GM12878 (cell line): ENCODE measurements around the gene PDZD2. TPM values are rescaled to one million over a fixed set of nuclear protein-coding genes. Genes with fewer than 3 reads are reported as not detected.

ENCODE experiments used
- ATAC-seq: fragments of 200-7000 bp; cut with Tn5 transposase; 3 replicates; pipeline ENCODE4 v1.9.1; 2020; ENCODE audit warnings: mild to moderate bottlenecking, moderate library complexity
- BruUV-seq: library from RNA; stranded (reverse); fragments of 400-500 nt; replicated peaks from 2 replicates; lab custom pipeline; 2021; lab: Mats Ljungman, UMichigan
- CTCF ChIA-PET: fragments of 300-600 bp; sonication (Branson Sonifier 250); formaldehyde crosslinking; extraction: SDS; loops from one replicate; lab custom pipeline; 2021; ENCODE audit warnings: inconsistent platforms; lab: Yijun Ruan, JAX
- POLR2A ChIA-PET: fragments of 350-600 bp; formaldehyde crosslinking; extraction: SDS; loops from one replicate; lab custom pipeline; 2021; ENCODE audit warnings: inconsistent platforms; lab: Charles Lee
- RAD21 ChIA-PET: fragments of 300-600 bp; sonication (Branson Sonifier 250); formaldehyde crosslinking; loops from one replicate; lab custom pipeline; 2023; ENCODE audit warnings: antibody characterized with exemption; ENCODE audit not compliant: unreplicated experiment; lab: Charles Lee
- SMC1A ChIA-PET: fragments of 300-600 bp; sonication (Branson Sonifier 250); formaldehyde crosslinking; loops from one replicate; lab custom pipeline; 2023; ENCODE audit not compliant: unreplicated experiment, uncharacterized antibody; lab: Charles Lee
- DNase-seq: peaks from one replicate; pipeline ENCODE4 v3.0.0-alpha.2; 2011; ENCODE audit warnings: low read depth, low spot score
- FAIRE-seq: peaks from 3 replicates; lab custom pipeline; 2011; peaks lifted over from hg19 to GRCh38; lab: Jason Lieb, UNC
- H2AFZ ChIP-seq: 2 replicates; pipeline ENCODE4 v1.6.0; 2011; ENCODE audit warnings: low read depth, low read length, control low read depth; ENCODE audit not compliant: control insufficient read depth
- H3K27ac ChIP-seq: 2 replicates; pipeline ENCODE4 v1.5.1; 2011; ENCODE audit warnings: control low read depth; ENCODE audit not compliant: control insufficient read depth, insufficient read depth
- H3K27me3 ChIP-seq, 2 experiments: replicated peaks in 1 of 2; 2 replicates each; pipeline versions ENCODE4 v1.6.0 to v1.6.1; 2011; ENCODE audit warnings: low read length in 1 of 2; ENCODE audit not compliant: control insufficient read depth in 2 of 2, insufficient read depth in 2 of 2
- H3K36me3 ChIP-seq, 2 experiments: 2 replicates each; pipeline ENCODE4 v1.5.1; 2011; ENCODE audit warnings: low read length in 1 of 2; ENCODE audit not compliant: control insufficient read depth in 2 of 2, insufficient read depth in 2 of 2
- H3K4me1 ChIP-seq: 2 replicates; pipeline ENCODE4 v1.6.1; 2011; ENCODE audit warnings: mild to moderate bottlenecking, low read length, moderate library complexity, mixed read lengths; ENCODE audit not compliant: control insufficient read depth, insufficient read depth
- H3K4me2 ChIP-seq: 2 replicates; pipeline ENCODE4 v1.6.0; 2011; ENCODE audit warnings: control low read depth; ENCODE audit not compliant: control insufficient read depth, insufficient read depth
- H3K4me3 ChIP-seq: fragments of 200-600 bp; sonication (generic); 2 replicates; pipeline ENCODE4 v1.5.1; 2016
- H3K79me2 ChIP-seq: 2 replicates; pipeline ENCODE4 v1.6.0; 2011; ENCODE audit warnings: low read length; ENCODE audit not compliant: control insufficient read depth, insufficient read depth
- H3K9ac ChIP-seq: 2 replicates; pipeline ENCODE4 v1.8.0; 2011; ENCODE audit warnings: low read length, control low read depth, mixed read lengths; ENCODE audit not compliant: control insufficient read depth, insufficient read depth
- H3K9me3 ChIP-seq: replicated peaks from 3 replicates; pipeline ENCODE4 v1.5.1; 2011; ENCODE audit warnings: mild to moderate bottlenecking, low read length; ENCODE audit not compliant: control insufficient read depth, insufficient read depth
- H4K20me1 ChIP-seq: 2 replicates; pipeline ENCODE4 v1.6.0; 2011; ENCODE audit not compliant: control insufficient read depth, insufficient read depth
- BCL11A ChIP-seq: IDR thresholded peaks from 2 replicates; pipeline ENCODE4 v1.6.1; 2011; ENCODE audit warnings: low read depth, low read length
- FOXM1 ChIP-seq: IDR thresholded peaks from 2 replicates; pipeline ENCODE4 v1.6.1; 2012; ENCODE audit warnings: low read depth, mild to moderate bottlenecking, inconsistent platforms, low read length, moderate library complexity
- GATAD2B ChIP-seq: fragments of 450-650 bp; conservative IDR thresholded peaks from 2 replicates; pipeline ENCODE4 v1.6.1; 2017; ENCODE audit warnings: low read depth, mild to moderate bottlenecking, moderate library complexity
- MEF2B ChIP-seq: fragments of 450-650 bp; IDR thresholded peaks from 2 replicates; pipeline ENCODE4 v1.6.1; 2018; ENCODE audit warnings: mild to moderate bottlenecking, moderate library complexity; ENCODE audit not compliant: partially characterized antibody, poor library complexity, severe bottlenecking
- MXI1 ChIP-seq: fragments of 150-350 bp; IDR thresholded peaks from 2 replicates; pipeline ENCODE4 v1.6.1; 2011; ENCODE audit warnings: low read depth, mild to moderate bottlenecking, inconsistent platforms, low read length, improper control_type of control experiment
- NFIC ChIP-seq: IDR thresholded peaks from 2 replicates; pipeline ENCODE4 v1.6.1; 2012; ENCODE audit warnings: low read depth, mild to moderate bottlenecking, inconsistent platforms, low read length, moderate library complexity
- NR2F1 ChIP-seq: fragments of 450-650 bp; conservative IDR thresholded peaks from 2 replicates; pipeline ENCODE4 v1.6.1; 2017; ENCODE audit warnings: mild to moderate bottlenecking
- PAX8 ChIP-seq: fragments of 450-650 bp; IDR thresholded peaks from 2 replicates; pipeline ENCODE4 v1.6.1; 2017; ENCODE audit warnings: mild to moderate bottlenecking, moderate library complexity
- RCOR1 ChIP-seq: conservative IDR thresholded peaks from 2 replicates; pipeline ENCODE4 v1.6.1; 2012; ENCODE audit warnings: low read depth, low read length, improper control_type of control experiment
- SMAD5 ChIP-seq: IDR thresholded peaks from 2 replicates; pipeline ENCODE4 v1.6.1; 2016; ENCODE audit warnings: antibody characterized with exemption, low read depth
- STAT3 ChIP-seq: IDR thresholded peaks from 2 replicates; pipeline ENCODE4 v1.6.1; 2011; ENCODE audit warnings: low read depth, low read length, improper control_type of control experiment
- SUZ12 ChIP-seq: fragments of 200-600 bp; sonication (generic); IDR thresholded peaks from one replicate; pipeline ENCODE4 v1.6.1; 2018; ENCODE audit warnings: antibody characterized with exemption, mild to moderate bottlenecking; ENCODE audit not compliant: unreplicated experiment
- TCF7 ChIP-seq: IDR thresholded peaks from 2 replicates; pipeline ENCODE4 v1.6.1; 2014; ENCODE audit warnings: antibody characterized with exemption, borderline replicate concordance
- ZNF384 ChIP-seq: IDR thresholded peaks from 2 replicates; pipeline ENCODE4 v1.6.1; 2012; ENCODE audit warnings: low read depth, mild to moderate bottlenecking, low read length, improper control_type of control experiment, borderline replicate concordance
- WGBS: methylation state at CpG from one replicate; pipeline ENCODE4 v1.1.6; 2016; ENCODE audit warnings: low lambda C conversion rate; ENCODE audit not compliant: insufficient replicate concordance, insufficient coverage; ENCODE audit errors: missing lambda C conversion rate; 5-methylcytosine and 5-hydroxymethylcytosine counted together
- in situ Hi-C: fragments of 300-500 bp; cut with MboI; formaldehyde crosslinking; loops from 9 replicates; pipeline ENCODE4 v1.14.3; 2018; ENCODE audit warnings: mixed read lengths
- intact Hi-C: fragments of 100-400 bp; cut with micrococcal nuclease; formaldehyde crosslinking; loops from one replicate; pipeline ENCODE4 v1.14.2; 2022; ENCODE audit not compliant: unreplicated experiment
- polyA plus RNA-seq, 11 experiments: library from polyadenylated mRNA; depleted of rRNA in 4 of 11; unstranded in 6 of 11; stranded (reverse) in 5 of 11; fragments of >200 nt; fragmentation: Nextera tagmentation in 4 of 11; fragmentation: Illumina TruSeq in 1 of 11; extraction: Ambion mirVana in 4 of 11; extraction: Trizol in 1 of 11; gene quantifications; 1 replicate in 1 of 11; 2 replicates in 10 of 11; pipeline versions ENCODE4 v1.2.1 to v1.2.3, GENCODE V29; 2011 to 2016; ENCODE audit warnings: inconsistent platforms in 2 of 11, missing spikeins in 2 of 11, low read depth in 1 of 11
- total RNA-seq, 4 experiments: library from RNA; depleted of rRNA in 3 of 4; stranded (reverse); fragments of >200 nt in 3 of 4; fragmentation: Illumina TruSeq in 1 of 4; extraction: Trizol in 1 of 4; gene quantifications; 2 replicates each; pipeline versions ENCODE4 v1.2.1 to v1.2.3, GENCODE V29; 2013 to 2021
- TF ChIP-seq, protein P1 (sequence below): IDR thresholded peaks from 2 replicates; pipeline ENCODE4 v1.6.1; 2012; ENCODE audit warnings: improper control_type of control experiment, low read depth, low read length; ENCODE audit not compliant: insufficient replicate concordance

Gene PDZD2
- total and polyA plus RNA-seq, 10 of the 15 experiments (the other 5 are each of a cell fraction or from before 2014, with no cell fraction given) = 0.01 to 0.58 (median 0.29) TPM; not detected in 3

DNA sequence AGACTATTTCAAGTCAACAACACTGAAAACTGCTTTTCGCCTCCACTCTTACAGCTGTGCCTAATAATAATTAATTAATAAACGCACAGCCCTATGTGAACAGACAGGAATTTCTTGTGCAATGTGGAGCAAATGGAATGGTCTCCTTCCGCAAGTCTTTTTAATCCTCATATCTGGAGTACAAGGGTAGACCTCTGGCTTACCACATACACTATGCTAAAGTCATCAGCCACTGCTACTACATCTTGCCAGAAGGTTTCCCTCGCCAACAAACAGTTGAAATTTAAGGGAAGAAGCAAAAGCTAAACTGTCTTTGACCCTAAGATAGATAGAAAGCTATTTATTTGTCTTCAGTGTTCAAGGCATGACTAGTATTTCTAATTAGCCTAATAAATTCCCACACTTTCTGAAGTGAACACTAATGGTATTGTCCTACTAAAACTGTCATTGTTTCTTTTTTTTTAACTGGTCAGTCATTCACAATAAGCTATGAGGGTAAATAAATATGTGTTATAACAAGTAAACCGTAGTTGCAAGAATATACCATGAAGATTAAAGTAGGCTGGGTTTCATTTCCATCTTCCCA lies 471.3 kb downstream of the PDZD2 start:
- Histone ChIP-seq H3K4me2 (no peak overlapping the region), H3K4me1 (no peaks in the 10 kb centered on the region), H3K27me3 (no peaks in the 10 kb centered on the region), H3K36me3 (peaks cover 7 to 28% of the 10 kb centered on the region in 2 experiments), H3K9ac (no peak overlapping the region), H3K79me2 (no peaks in the 10 kb centered on the region), H2AFZ (no peak overlapping the region), H4K20me1 (no peaks in the 10 kb centered on the region), H3K9me3 (no peaks in the 10 kb centered on the region), H3K4me3 (no peak overlapping the region), H3K27ac (no peak overlapping the region)
- ATAC-seq (no peak), FAIRE-seq (no peak), DNase-seq (no peak)
- SMC1A ChIA-PET = interaction anchor here (1.1 kb wide), 1 partner anchor 218 kb away, joined by 4 read pairs; no protein-coding TSS in a partner anchor
- in situ Hi-C loops (no loop called here), intact Hi-C loops (no loop called here)
- 82% methylated on average over 5 of the region's 5 CpGs for WGBS
- RAD21 ChIA-PET = no interaction called here
- no peak for TF ChIP-seq PAX8
- TF ChIP-seq BCL11A = no peak
- no peak for TF ChIP-seq STAT3
- TF ChIP-seq TCF7 = no peak
- no peak for TF ChIP-seq MEF2B
- TF ChIP-seq NFIC = no peak
- no peak for TF ChIP-seq SMAD5
- no peak for TF ChIP-seq SUZ12
- TF ChIP-seq, protein P1, sequence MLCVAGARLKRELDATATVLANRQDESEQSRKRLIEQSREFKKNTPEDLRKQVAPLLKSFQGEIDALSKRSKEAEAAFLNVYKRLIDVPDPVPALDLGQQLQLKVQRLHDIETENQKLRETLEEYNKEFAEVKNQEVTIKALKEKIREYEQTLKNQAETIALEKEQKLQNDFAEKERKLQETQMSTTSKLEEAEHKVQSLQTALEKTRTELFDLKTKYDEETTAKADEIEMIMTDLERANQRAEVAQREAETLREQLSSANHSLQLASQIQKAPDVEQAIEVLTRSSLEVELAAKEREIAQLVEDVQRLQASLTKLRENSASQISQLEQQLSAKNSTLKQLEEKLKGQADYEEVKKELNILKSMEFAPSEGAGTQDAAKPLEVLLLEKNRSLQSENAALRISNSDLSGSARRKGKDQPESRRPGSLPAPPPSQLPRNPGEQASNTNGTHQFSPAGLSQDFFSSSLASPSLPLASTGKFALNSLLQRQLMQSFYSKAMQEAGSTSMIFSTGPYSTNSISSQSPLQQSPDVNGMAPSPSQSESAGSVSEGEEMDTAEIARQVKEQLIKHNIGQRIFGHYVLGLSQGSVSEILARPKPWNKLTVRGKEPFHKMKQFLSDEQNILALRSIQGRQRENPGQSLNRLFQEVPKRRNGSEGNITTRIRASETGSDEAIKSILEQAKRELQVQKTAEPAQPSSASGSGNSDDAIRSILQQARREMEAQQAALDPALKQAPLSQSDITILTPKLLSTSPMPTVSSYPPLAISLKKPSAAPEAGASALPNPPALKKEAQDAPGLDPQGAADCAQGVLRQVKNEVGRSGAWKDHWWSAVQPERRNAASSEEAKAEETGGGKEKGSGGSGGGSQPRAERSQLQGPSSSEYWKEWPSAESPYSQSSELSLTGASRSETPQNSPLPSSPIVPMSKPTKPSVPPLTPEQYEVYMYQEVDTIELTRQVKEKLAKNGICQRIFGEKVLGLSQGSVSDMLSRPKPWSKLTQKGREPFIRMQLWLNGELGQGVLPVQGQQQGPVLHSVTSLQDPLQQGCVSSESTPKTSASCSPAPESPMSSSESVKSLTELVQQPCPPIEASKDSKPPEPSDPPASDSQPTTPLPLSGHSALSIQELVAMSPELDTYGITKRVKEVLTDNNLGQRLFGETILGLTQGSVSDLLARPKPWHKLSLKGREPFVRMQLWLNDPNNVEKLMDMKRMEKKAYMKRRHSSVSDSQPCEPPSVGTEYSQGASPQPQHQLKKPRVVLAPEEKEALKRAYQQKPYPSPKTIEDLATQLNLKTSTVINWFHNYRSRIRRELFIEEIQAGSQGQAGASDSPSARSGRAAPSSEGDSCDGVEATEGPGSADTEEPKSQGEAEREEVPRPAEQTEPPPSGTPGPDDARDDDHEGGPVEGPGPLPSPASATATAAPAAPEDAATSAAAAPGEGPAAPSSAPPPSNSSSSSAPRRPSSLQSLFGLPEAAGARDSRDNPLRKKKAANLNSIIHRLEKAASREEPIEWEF = no peak
- no peak for TF ChIP-seq ZNF384
- TF ChIP-seq GATAD2B = no peak
- no peak for TF ChIP-seq FOXM1
- TF ChIP-seq MXI1 = no peak
- no peak for TF ChIP-seq RCOR1
- TF ChIP-seq NR2F1 = no peak
- POLR2A ChIA-PET = no interaction called here
- no TSS peak for BruUV-seq
- CTCF ChIA-PET = interaction anchor here (1.4 kb wide), 1 partner anchor 218 kb away, joined by 3 read pairs; no protein-coding TSS in a partner anchor
